Activated CD4-positive, alpha-beta T cell treated with anti-CD3 and anti-CD28 coated beads, Interleukin-2, Interleukin-6, amounts not matched to agents 100 ng/mL and 50 ng/mL, durations not matched to agents 16 hours and 8 hours (primary cell): ENCODE results near the gene CACNG6.
"Not testable (repeated sequence)": the region's sequence is repeated elsewhere in the genome, so short reads cannot be mapped to it uniquely, and the experiment has no call there.

ENCODE experiments used
- DNase-seq: peaks from one replicate; pipeline ENCODE4 v3.0.0-alpha.2; 2020

CACNG6 gene, protein sequence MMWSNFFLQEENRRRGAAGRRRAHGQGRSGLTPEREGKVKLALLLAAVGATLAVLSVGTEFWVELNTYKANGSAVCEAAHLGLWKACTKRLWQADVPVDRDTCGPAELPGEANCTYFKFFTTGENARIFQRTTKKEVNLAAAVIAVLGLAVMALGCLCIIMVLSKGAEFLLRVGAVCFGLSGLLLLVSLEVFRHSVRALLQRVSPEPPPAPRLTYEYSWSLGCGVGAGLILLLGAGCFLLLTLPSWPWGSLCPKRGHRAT

DNA sequence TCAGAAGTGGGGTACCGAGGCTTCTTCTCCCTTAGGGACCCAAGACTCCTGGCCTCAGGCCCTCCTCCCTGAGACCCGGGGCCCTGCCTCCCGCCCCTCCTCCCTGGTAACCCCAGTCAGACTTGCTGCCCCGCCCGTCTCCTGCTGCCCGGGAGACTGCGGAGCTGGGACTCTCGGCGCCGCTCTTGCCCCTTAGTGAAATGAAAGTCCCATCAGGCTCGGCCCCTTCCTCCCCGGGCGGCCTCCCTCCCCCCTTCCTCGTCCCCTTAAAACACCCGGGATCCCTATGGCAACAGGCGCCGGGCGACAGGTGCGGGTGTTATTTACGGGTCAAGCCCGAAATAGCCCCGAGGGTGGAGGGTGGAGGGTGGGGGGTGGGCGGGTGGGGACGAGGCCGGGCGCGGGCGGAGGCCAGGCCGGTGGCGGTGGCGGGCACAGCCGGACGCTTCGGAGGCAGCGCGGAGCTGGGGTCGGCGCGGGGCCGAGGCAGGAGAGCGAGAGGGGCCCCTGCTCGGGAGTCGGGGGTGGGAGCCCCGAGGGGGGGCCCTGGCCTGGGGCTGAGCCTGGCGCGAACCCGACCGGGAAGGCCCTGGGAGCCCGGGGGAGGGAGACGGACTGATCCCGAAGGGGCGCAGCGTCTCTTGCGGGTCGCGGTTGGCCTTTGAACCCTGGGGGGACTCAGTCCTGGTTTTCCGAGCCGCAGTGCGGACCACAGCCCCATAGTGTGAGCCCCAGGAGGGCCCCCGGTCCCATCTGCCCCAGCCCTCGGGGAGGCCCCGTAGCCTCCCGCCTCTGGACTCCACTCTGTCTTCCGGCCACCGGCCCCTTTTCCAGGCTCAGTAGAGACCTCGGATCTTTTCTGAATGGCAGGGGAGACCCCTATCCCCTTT is at the start of gene CACNG6:
Gene CACNG6, plus strand, starts transcription at position 414 of the 890 bp plus-strand sequence. CDS start 1,241 bp downstream, outside the sequence.
- no peak for DNase-seq

DNA sequence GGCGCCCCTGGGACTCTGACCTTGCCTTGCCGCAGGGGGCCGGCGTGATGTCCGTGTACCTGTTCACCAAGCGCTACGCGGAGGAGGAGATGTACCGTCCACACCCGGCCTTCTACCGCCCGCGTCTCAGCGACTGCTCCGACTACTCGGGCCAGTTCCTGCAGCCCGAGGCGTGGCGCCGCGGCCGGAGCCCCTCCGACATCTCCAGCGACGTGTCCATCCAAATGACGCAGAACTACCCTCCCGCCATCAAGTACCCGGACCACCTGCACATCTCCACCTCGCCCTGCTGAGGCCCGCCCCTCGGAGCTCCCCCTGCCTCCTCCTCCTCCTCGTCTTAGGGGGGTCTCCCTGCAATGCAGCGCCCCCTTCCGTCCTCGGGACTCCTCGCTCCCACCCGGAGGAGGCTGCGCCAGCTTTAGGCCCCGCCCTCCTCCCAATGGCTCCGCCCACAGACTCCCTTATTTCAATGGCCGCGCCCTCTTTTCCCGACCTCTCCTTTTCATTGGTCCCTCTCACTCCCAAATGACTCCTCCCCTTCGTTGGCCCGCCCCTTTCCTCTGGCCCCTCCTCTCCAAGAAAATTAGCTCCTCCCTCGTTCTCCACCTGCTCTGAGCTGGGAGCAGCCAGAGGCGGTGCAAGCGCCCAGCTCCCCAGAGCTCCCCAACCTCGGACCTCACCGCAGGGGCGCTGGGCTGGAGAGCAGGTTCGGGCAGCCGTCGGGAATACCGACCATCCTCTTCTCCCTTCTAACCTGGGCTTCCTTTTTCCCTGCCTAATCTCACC is 49.2 kb upstream of the CACNG6 start:
- DNase-seq: no peak

DNA sequence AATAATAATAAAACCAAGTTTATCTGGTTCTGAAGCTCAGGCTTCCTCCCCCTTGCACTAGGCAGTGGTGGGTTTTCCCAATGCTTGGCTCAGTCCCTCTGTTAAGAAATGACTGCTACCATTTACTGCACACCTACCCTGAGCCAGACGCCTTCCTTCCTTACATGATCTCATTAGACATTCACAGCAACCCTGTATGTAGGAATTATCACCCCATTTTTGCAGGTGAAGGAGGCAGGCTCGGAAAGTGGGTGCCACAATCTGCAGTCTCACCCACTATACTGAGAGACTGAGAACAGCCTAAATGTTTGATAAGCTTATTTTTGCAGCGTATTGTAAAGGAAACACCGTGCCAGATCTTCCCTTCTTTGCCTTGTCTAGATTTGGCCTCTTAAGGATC is 47.0 kb upstream of the CACNG6 start:
- DNase-seq: no peak

DNA sequence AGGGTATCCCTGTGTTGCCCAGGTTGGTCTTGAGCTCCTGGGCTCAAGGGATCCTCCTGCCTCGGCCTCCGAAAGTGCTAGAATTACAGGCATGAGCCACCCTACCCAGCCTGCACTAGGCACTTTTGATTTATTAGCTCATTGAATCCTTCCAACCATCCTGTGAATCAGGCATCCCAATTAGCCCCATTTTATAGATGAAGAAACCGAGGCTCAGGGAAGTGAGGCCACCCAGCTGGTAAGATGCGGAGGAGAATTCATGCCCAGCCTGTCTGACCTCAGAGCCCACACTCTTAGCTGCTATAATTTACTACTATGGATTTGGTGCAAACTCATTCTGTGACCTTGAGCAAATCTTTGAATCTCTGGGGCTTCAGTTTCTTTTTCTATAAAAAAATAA is 46.5 kb upstream of the CACNG6 start:
- DNase-seq: no peak

DNA sequence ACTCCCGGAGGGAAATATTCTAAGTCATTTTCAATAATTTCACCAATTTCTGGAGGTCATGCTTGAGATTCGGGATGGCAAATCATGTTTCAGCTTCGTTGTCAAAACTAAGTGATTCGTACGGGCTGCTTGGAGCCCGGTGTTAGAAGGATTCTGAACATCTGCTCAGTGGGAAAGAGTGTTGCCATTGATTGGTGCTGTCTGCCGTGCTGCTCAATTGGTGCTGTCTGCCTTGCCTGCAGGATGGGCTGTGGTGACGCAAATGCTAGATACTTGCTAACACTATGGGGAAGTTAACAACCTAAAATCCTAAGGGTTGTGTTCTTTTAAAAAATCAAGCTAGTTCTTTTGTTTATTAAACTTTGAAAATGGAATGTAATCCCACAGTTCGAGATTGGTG is 46.0 kb upstream of the CACNG6 start:
- no peak for DNase-seq

DNA sequence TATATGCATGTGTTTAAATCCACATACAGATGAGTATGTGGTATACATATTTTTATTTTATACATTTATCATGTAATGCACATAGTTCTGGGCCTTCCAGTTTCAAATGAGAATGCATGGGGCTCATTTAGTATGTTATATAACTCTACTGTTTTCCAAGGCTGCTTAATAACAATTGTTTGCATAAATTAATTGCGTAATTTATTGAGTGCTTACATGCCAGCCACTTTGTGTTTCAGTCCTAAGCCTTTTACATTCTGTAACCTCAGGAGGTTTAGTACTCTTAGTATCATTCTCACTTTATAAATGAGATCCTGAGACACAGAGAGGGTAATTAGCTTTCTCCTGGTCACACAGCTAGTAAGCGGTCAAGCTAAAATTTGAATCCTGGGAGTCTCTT is 45.4 kb upstream of the CACNG6 start:
- no peak for DNase-seq

DNA sequence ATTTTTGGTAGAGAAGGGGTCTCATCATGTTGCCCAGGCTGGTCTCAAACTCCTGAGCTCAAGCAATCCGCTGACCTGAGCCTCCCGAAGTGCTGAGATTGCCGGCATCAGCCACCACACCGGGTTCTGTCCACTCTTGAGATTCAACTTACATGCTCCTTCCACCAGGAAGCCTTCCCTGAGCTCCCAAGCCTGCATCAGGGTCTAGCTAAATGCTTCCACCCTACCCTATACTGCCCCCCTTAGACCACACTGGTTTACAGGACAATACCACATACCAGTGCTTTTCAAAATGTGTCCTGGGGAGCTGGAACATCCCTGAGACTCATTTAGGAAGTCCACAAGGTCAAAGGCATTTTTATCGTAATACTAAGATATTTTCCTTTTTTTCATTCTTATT is 43.8 kb upstream of the CACNG6 start:
- DNase-seq: no peak

DNA sequence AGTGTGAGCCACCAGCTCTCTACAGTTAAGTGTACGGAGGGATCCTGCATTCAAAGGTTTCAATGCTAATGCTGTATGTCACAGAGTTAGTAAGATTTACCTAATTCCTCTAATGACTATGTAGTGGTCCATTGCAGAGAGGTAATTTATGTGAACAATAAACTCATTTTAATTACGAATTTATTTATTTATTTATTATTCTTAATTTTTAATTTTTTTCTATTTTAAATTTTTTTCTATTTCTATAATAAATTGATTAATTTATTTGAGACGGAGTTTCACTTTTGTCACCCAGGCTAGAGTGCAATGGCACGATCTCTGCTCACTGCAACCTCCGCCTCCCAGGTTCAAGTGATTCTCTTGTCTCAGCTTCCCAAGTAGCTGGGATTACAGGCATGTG is 42.8 kb upstream of the CACNG6 start:
- not testable (repeated sequence) for DNase-seq

DNA sequence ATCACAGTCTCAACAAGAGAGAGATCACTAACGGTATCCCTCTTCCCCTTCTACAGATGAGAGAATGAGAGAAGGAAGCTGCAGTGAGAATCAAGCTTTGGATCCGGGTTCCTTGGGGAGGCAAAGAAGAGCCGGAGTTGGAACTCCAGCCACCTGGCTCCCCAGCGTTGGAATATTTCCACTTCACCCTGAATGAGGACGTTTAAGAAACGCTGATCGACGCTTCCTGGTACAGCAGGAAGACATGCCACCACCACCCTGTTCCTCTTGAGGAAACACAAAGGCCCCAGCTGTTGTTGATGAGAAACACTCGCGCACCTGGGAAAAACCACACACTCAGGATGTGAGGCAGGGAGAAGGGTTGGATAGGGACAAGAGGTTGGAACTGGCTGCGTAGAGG is 40.0 kb upstream of the CACNG6 start:
- no peak for DNase-seq

DNA sequence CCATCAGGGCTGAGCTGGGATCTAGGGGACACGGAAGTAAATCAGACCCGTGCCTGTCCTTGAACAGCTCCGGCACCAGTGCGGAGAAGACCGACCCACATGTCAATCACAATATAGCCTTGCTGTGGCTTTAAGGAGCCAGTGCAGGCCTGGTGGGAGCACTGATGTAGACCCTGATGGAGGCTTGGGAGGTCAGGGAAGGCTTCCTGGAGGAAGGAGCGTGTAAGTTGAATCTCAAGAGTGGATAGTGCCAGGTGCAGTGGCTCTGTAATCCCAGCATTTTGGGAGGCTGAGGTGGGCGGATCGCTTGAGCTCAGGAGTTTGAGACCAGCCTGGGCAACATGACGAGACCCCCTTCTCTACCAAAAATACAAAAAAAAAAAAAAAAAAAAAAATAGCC is 39.5 kb upstream of the CACNG6 start:
- DNase-seq: no peak

DNA sequence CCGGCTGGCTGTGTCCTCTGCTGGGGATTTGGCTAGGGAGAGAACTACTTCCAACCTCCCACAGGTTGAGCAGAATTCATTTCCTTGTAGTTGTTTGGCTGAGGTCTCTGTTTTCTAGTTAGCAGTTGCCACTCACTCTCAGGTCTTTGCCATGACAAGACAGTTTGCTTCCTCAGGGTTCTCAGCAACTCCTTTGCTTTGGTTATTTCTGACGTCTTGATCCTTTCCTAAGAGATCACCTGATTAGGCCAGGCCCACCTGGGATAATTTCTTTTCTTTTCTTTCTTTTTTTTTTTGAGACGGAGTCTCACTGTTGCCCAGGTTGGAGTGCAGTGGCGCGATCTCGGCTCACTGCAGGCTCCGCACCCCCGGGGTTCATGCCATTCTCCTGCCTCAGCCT is 38.1 kb upstream of the CACNG6 start:
- DNase-seq: no peak

DNA sequence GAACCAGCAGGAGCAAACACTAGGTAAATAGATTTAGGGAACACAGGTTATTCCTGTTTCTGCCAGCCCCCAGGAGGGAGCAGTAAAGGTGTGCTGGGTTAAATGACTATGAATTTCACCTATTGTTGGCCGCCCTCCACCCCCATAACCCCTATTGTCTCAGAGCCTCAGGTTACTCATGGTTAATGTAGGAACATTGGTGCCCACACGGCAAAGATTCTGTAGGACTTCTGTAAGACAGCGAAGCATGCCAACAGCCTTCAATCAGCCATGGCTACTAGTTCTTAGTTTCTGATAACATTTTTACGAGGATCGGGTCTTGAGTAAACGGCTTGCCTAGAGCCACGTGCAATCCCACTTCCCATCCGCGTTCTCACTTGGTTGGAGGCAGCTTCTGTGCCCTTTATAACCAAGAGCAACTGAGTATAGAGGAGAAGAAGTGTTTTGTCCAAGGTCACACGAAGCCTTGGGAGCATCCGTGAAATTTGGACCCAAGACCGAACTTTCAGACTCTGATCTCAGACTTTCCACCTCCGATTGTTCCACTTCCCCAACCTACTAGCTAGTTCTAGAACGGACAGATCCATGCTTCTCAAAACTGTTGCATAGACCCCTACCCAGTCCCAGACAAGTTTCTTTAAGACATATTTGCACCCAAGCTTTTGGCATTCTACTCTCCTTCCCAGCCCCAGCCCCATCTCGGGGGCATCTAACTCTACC is 33.8 kb upstream of the CACNG6 start:
- no peak for DNase-seq

DNA sequence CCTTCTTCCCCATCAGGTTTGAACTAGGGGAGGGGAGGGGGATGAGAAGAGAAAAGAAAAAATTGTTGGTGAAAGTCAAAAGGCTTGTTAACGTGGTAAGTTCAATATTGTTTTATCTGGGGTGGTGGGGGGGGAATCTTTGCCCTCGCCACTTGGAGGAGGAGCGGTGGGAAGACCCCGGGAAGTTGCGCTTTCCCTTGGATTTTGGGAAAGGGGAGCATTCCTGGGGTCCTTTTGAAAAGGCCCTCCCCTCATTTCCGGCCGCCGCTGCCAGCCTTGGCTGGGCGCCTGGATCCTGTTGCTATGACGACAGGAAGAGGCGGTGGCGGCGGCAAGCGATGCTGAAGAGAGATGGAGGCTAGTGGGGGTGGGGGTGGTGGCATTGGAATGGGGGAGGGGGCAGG is 33.3 kb upstream of the CACNG6 start:
- no peak for DNase-seq

DNA sequence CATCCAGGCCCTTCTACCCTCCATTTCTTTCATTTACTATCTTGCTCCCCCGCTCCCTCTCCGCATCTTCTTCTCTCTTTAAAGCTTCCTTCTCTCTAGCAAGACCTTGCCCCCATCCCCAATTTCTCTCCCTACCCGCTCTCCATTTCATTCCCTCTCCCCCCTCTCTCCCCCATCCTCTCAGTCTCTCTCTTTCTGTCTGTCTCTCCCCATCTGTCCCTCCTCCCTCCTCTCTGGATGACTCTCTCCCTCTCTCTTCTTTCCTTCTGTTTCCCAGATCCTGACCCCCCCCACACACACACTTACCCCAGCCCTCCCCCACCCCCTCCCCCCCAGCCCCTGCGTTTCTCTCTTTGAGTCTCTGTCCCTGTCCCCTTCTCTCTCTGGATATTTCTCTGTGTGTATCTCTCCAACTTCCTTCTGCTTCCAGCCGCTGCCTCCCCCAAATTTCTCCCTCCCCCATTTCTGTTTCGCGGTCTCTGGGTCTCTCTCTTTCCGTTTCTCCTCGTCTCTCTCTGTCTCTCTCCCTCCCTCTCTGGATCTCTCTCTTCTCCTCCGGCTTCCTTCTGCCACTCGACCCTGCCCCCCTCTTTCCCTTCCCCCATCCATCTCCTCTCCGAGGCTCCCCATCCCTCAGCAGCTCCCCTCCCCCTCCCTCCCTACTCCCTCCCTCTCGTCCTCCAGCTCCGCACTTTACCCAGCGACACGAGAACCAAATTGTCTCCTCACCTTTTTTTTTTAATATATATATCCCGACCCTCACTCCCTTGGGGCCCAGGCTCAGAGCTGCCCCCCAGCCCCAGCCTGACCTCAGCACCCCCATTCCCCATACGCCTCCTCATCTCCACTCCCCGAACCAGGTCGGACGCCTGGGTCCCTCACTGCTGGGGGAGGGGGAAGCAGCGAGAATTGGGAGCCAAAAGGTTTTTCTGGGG is 32.3 kb upstream of the CACNG6 start:
- no peak for DNase-seq

DNA sequence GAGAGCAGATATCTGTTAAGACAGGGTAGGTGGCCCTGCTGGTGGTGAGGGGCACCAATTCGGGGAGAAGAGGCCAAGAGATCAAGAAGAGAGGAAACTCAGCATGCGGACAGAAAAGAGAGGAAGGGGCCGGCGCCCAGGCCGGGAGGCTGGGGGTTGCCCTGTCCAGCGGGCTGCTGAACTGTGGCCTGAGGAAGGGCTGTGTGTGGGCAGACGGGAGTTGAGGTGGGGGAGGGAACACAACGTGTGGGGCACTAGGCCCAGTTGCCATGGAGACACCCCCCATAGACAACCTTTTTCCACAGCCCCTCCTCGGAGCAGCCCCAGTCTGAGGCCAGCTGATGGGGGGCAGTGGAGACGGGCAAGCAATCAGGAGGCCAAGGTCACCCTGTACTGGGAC is 31.2 kb upstream of the CACNG6 start:
- DNase-seq: no peak

DNA sequence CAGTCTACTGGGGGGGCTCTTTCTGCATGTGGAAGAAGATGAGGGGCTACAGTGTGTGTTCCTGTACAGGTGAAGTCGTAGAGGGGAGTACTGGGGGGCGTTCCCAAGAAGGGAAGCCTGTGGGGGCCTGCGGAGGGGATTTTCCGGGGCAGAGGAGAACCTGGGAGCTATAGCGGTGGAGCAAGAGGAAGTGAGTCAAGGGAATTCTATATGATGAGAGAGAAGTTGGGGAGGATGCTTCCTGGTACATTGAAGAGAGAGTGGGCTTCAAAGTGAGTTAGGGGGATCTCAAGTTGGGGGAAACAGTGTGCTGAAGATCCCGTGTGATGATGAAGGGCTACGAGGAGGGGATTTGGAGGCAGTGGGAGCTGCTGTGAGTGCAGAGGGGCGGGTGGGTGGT is 30.6 kb upstream of the CACNG6 start:
- no peak for DNase-seq

DNA sequence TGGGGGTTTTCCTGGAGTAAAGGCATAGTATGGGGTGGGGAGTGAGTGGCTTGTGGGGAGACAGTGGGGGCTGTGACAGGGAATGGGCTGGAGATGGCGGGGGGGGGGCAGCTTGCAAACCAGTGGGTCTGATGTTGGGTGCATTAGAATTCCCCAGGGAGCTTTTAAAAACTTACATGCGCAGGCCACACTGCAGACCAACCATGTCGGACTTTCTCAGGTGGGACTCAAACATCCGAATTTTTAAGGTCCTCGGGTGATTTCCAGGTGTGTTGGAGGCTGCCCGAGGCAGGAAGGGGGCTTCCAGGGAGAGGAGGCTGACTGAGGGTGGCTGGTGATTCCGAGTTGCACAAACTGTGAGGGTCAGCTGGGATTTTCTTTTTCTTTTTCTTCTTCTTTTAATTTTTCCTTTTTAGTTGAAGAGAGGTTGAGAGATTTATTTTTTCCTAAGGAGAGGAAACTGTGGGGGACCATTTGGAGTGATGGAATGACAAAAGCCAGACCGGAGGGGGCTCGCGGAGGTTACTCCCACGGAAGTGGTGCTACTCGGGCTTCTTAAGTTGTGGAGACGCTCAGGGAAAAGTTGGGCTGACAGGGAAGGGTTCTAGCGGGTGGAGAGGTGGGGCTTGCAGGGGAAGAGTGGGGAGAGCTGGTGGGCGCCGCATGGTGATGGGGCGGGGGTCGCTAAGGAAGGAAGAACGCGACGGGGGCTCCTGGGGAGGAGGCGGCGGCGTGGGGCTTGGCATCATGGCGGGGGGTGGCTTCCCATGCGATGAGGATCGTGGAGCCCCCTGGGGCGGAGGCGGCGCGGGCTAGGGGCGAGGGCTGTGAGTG is 29.7 kb upstream of the CACNG6 start:
- no peak for DNase-seq

DNA sequence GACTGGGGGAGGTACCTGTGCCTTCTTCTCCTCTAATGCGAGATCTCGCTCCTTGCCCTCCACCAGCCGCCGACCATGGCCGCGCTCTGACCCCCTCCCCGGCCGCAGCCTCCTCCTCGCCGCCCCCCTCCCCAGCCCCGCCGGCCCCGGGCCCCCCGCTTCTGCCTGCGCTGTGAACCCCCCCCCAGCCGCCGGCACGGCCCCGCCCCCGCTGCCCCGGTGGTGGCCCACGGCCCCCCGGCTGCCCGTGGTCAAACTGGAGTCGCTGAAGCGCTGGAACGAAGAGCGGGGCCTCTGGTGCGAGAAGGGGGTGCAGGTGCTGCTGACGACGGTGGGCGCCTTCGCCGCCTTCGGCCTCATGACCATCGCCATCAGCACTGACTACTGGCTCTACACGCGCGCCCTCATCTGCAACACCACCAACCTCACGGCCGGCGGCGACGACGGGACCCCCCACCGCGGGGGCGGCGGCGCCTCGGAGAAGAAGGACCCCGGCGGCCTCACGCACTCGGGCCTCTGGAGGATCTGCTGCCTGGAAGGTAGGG is 28.5 kb upstream of the CACNG6 start, which contains the start of gene CACNG8:
Gene CACNG8, plus strand, starts transcription at position 51 of the 545 bp plus-strand sequence.
- DNase-seq: no peak

DNA sequence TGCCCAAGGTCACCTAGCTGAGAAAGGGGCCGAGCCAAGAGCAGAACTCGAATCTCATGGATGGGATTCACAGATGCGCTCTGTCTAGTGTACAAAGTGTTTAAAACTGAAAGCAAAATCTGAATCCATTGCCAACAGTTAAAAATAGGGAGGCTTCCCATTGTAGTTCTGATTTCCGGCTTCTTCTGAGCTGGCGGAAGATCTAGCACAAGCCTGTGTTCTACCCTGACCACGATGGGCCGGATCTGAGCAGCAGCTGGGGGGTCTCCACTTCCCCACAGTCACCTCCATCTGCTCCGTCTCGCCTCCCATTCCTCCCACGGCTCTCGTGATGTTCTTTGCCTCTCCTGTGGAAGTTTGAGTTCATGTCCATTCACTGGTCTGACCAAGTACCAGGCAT is 26.3 kb upstream of the CACNG6 start:
- DNase-seq: no peak

DNA sequence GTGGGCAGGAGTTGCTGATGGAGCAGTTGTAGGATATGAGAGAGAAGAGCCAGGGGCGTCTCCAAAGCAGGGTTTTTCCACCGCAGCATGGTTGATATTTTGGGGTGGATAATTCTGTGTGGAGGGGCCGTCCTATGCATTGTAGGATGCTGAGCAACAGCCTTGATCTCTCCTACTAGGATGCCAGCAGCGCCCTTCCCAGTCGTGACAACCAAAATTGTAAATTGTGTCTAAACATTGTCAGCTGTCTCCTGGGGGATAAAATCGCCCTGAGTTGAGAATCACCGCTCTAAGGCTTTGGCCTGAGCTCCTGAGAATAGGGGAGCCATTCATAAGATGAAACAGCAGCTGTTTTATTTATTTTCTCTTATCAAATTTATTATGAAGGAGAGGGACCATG is 24.5 kb upstream of the CACNG6 start:
- DNase-seq: no peak
